Gastroesophageal sphincter (tissue), 4 donors: ENCODE data around the gene CTIF. TPM values are rescaled to one million over a fixed set of nuclear protein-coding genes. Genes with fewer than 3 reads are reported as not detected.

Experiments used
- ATAC-seq: fragments of 150-250 bp; one replicate; pipeline ENCODE4 v1.9.1; 2016; ENCODE audit warnings: mild to moderate bottlenecking, moderate library complexity
- H3K27ac ChIP-seq, 4 donors: fragments of 200-600 bp; sonication (generic) in 3 of 4; 1 replicate in 3 of 4; 2 replicates in 1 of 4; pipeline ENCODE4 v1.5.1; 2016 to 2019
- H3K27me3 ChIP-seq: fragments of 200-600 bp; sonication (generic); one replicate; pipeline ENCODE4 v1.5.1; 2019
- H3K36me3 ChIP-seq, 2 donors: fragments of 200-600 bp; sonication (generic); one replicate each; pipeline ENCODE4 v1.5.1; 2019; ENCODE audit warnings: control low read depth in 1 of 2
- H3K4me1 ChIP-seq, 3 donors: fragments of 200-600 bp; sonication (generic); 1 replicate in 2 of 3; 2 replicates in 1 of 3; pipeline ENCODE4 v1.5.1; 2016 to 2019; ENCODE audit warnings: control low read depth in 2 of 3
- H3K4me3 ChIP-seq, 2 donors: fragments of 200-600 bp; sonication (generic); one replicate each; pipeline ENCODE4 v1.5.1; 2019; ENCODE audit warnings: mild to moderate bottlenecking in 1 of 2, moderate library complexity in 1 of 2
- H3K9me3 ChIP-seq, 3 donors: fragments of 200-600 bp; sonication (generic); one replicate each; pipeline ENCODE4 v1.5.1; 2017 to 2019; ENCODE audit warnings: control low read depth in 2 of 3
- EP300 ChIP-seq: sonication (generic); formaldehyde crosslinking; IDR thresholded peaks from one replicate; pipeline ENCODE4 v1.6.1; 2017; ENCODE audit warnings: antibody characterized with exemption, mild to moderate bottlenecking
- POLR2A ChIP-seq, 2 donors: fragments of 450-650 bp; IDR thresholded peaks; one replicate each; pipeline ENCODE4 v1.6.1; 2017; ENCODE audit warnings: antibody characterized with exemption in 2 of 2, mild to moderate bottlenecking in 2 of 2, moderate library complexity in 1 of 2
- POLR2AphosphoS5 ChIP-seq: sonication (generic); formaldehyde crosslinking; IDR thresholded peaks from one replicate; pipeline ENCODE4 v1.6.1; 2017; ENCODE audit warnings: antibody characterized with exemption
- WGBS, 2 donors: methylation state at CpG; one replicate each; pipeline ENCODE4 v1.1.5; 2018; ENCODE audit warnings: low coverage in 1 of 2; 5-methylcytosine and 5-hydroxymethylcytosine counted together
- total RNA-seq, 4 donors: library from RNA; depleted of rRNA; stranded (reverse); fragments of >200 nt; gene quantifications; one replicate each; pipeline ENCODE4 v1.1.0, GENCODE V29; 2016
- TF ChIP-seq, protein P1 (sequence below), 4 experiments: fragments of 200-600 bp in 2 of 4; fragments of 450-650 bp in 2 of 4; sonication (generic) in 1 of 4; IDR thresholded peaks; one replicate each; pipeline ENCODE4 v1.5.1; 2017 to 2019; ENCODE audit warnings: antibody characterized with exemption in 4 of 4, mild to moderate bottlenecking in 2 of 4, moderate library complexity in 2 of 4

Gene CTIF
- total RNA-seq, 4 donors from 2014 or later: 31.4 to 124 (median 78.1) TPM

DNA sequence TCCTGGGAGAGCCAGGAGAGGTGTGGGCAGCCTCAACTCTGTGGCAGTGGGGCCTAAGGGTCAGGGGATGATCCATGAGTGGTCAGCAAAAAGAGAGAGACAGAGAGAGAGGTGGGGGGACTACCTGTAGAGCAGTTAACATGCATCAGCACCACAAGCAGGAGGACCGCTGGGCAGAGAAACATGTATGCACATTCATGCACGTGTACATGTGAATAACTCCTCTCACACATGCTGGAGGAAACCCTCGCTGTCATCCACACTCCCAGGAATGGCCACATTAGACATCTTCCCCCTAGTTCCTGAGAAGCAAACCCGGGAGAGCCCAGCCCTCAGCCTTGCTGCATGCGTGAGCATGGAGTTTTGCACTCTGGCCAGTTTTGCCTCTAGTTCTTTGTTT is 245.8 kb downstream of the CTIF start:
- Histone ChIP-seq H3K4me3 (no peak overlapping the region), H3K27me3 (no peaks in the 10 kb centered on the region), H3K36me3 (peaks cover 0 to 37% of the 10 kb centered on the region in 2 donors), H3K4me1 (peaks cover 6 to 53% (median 26%) of the 10 kb centered on the region in 3 donors), H3K9me3 (no peaks in the 10 kb centered on the region), H3K27ac (no peak overlapping the region)
- ATAC-seq: no peak
- TF ChIP-seq POLR2A (IDR thresholded peaks at IDR 0.05) (no peak), EP300 (no peak)
- WGBS, 2 donors: 63 to 80% methylated on average over 1 to 5 of the region's 5 CpGs

DNA sequence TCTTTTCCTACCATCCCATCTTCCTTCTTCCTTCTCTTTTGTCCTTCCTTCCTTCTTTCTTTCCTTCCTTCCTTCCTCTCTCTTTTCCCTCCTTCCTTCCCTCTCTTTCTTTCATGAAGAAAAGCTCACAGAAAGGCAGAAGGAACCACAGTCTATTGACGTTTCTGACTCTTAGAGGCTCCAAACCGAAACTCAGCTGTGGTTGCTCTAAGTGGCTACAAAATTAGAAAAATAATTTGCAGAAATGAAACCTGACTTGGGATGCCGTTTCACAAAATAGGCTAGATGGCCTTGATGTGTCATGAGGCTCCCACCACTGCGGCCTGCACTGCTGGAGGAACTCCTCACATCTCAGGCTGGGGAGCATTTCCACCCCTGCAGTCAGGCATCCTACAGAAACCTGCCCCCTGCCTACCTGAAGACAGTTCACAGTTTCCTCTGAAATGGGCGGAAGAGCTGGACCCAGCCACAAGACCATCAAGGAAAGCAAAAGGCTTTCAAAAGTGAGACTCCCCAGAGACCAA is 246.3 kb downstream of the CTIF start:
- Histone ChIP-seq H3K27ac (no peak overlapping the region), H3K36me3 (peaks cover 0 to 37% of the 10 kb centered on the region in 2 donors), H3K27me3 (no peaks in the 10 kb centered on the region), H3K9me3 (no peaks in the 10 kb centered on the region), H3K4me1 (peaks cover 6 to 53% (median 23%) of the 10 kb centered on the region in 3 donors), H3K4me3 (no peak overlapping the region)
- ATAC-seq: no peak
- WGBS, 2 donors: 76 to 86% methylated on average over 2 to 3 of the region's 5 CpGs
- TF ChIP-seq EP300 (no peak), POLR2A (IDR thresholded peaks at IDR 0.05) (no peak), POLR2AphosphoS5 (no peak)
- TF ChIP-seq, protein P1, sequence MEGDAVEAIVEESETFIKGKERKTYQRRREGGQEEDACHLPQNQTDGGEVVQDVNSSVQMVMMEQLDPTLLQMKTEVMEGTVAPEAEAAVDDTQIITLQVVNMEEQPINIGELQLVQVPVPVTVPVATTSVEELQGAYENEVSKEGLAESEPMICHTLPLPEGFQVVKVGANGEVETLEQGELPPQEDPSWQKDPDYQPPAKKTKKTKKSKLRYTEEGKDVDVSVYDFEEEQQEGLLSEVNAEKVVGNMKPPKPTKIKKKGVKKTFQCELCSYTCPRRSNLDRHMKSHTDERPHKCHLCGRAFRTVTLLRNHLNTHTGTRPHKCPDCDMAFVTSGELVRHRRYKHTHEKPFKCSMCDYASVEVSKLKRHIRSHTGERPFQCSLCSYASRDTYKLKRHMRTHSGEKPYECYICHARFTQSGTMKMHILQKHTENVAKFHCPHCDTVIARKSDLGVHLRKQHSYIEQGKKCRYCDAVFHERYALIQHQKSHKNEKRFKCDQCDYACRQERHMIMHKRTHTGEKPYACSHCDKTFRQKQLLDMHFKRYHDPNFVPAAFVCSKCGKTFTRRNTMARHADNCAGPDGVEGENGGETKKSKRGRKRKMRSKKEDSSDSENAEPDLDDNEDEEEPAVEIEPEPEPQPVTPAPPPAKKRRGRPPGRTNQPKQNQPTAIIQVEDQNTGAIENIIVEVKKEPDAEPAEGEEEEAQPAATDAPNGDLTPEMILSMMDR (IDR thresholded peaks at IDR 0.05): no peak

DNA sequence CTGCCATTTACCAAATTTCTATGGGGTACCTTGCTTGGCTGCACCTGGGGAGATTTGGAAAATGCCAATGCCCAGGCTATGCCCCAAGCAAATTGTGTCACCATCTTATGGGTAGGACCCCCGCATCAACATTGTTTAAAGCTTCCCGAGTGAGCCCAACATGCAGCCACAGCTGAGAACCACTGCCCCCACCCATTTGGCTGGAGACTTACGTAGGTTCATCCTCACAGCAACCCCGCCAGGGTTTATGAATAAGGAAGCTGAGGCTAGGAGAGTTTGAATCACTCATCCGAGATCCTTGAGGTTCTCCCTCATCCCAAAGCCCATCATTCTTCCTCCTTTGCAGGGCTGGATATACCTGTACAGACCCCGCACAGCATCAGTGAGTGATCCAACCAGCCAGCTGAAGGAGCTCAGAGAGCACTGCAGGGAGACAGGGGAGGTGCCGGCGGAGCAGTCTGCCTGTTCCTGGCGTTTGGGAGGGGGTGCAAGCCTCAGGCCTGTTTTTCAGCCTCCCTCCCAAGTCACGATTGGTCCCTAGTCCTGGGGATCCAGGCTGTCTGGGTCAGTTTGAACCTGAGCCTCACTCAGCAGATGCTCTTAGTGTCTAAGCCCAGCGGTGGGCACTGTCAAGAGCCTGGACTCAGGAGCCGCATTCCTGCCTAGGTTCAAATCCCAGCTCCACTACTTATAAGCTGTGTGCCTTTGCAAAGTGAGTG is 247.1 kb downstream of the CTIF start:
- peaks cover 0 to 37% of the 10 kb centered on the region in 2 donors for H3K36me3 ChIP-seq
- no peak for ATAC-seq
- WGBS, 2 donors: 73 to 89% methylated on average over 3 to 5 of the region's 12 CpGs
- TF ChIP-seq POLR2AphosphoS5 (no peak), EP300 (no peak), POLR2A (IDR thresholded peaks at IDR 0.05) (no peak)
- TF ChIP-seq, protein P1 (IDR thresholded peaks at IDR 0.05): no peak
- no peaks in the 10 kb centered on the region for H3K9me3 ChIP-seq
- no peak overlapping the region for H3K4me3 ChIP-seq
- peaks cover 0 to 53% (median 17%) of the 10 kb centered on the region in 3 donors for H3K4me1 ChIP-seq
- no peaks in the 10 kb centered on the region for H3K27me3 ChIP-seq
- no peak overlapping the region for H3K27ac ChIP-seq

DNA sequence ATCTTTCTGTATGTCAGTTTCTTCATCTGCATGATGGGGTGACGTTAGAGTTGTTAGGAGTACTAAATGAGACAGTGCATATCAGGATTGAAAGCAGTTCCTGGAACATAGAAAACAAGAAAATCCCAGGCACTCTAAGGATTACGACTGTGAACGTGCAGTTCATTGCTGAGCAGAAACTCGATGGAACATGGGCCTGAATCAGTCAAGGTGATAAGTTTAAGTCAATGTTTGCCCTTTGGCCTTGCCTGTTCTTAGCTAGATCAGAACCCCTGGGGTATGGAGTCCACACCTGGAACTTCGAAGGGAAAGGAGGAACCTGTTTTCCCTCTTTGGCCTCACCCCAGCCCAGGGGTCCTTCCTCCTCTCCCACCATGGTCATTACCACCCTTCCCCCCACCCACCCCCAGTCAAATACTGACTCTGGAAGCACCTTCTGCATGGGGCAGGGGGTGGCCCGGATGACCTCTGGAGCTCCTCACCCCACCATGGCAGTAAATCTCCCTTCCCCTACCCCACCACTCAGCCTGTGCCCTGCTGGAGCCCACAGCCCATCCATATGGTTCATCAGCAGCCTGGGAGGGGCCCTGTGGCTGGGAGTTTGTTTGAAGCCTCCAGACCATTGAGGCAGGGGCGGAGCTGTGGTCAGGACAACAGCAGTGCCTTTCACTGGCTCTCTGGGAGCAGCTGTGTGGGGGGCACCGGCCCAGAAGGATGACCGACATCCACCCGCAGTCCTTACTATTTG is 247.8 kb downstream of the CTIF start:
- H3K27me3 ChIP-seq: no peaks in the 10 kb centered on the region
- H3K9me3 ChIP-seq: no peaks in the 10 kb centered on the region
- TF ChIP-seq EP300: no peak
- no peak for TF ChIP-seq POLR2A (IDR thresholded peaks at IDR 0.05)
- TF ChIP-seq, protein P1 (IDR thresholded peaks at IDR 0.05): no peak
- no peak for TF ChIP-seq POLR2AphosphoS5
- 51 to 64% methylated on average over 5 of the region's 10 CpGs for WGBS, 2 donors
- no peak overlapping the region for H3K27ac ChIP-seq
- H3K4me3 ChIP-seq: no peak overlapping the region
- ATAC-seq: no peak
- H3K36me3 ChIP-seq: peaks cover 0 to 43% of the 10 kb centered on the region in 2 donors
- H3K4me1 ChIP-seq: peaks cover 0 to 53% (median 9%) of the 10 kb centered on the region in 3 donors
